Lower leg skin (tissue), 3 donors: ENCODE results near the gene NBEA.

Experiments
- POLR2A ChIP-seq, 2 donors: fragments of 450-650 bp; IDR thresholded peaks; one replicate each; pipeline ENCODE4 v1.6.1; 2016 to 2017; ENCODE audit warnings: antibody characterized with exemption in 2 of 2, mild to moderate bottlenecking in 1 of 2, moderate library complexity in 1 of 2
- TF ChIP-seq, protein P1 (sequence below), 3 donors: fragments of 450-650 bp; IDR thresholded peaks; one replicate each; pipeline ENCODE4 v1.5.1; 2016; ENCODE audit warnings: antibody characterized with exemption in 3 of 3, mild to moderate bottlenecking in 3 of 3, moderate library complexity in 2 of 3

DNA sequence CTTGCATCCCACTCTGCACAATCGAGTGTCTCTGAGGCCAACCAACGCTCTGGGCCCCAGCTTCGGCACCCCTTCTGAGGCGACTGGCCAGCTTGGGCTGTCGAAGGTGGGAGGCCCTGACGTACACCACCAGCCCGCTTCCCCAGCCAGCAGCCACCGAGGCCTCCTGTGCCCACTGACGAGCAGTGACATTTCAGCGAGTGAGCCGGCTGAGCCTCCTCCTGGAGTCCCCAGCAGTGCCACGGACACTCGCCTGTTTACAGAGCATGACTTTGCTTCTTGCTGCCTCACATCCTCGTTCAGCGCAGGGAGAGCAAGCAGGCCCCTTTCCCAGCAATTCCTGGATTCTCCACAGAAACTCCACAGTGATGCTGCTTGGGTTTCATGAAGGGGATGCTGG lies 774.7 kb downstream of the NBEA start:
- TF ChIP-seq, protein P1, sequence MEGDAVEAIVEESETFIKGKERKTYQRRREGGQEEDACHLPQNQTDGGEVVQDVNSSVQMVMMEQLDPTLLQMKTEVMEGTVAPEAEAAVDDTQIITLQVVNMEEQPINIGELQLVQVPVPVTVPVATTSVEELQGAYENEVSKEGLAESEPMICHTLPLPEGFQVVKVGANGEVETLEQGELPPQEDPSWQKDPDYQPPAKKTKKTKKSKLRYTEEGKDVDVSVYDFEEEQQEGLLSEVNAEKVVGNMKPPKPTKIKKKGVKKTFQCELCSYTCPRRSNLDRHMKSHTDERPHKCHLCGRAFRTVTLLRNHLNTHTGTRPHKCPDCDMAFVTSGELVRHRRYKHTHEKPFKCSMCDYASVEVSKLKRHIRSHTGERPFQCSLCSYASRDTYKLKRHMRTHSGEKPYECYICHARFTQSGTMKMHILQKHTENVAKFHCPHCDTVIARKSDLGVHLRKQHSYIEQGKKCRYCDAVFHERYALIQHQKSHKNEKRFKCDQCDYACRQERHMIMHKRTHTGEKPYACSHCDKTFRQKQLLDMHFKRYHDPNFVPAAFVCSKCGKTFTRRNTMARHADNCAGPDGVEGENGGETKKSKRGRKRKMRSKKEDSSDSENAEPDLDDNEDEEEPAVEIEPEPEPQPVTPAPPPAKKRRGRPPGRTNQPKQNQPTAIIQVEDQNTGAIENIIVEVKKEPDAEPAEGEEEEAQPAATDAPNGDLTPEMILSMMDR (IDR thresholded peaks at IDR 0.05), result no peak
- no peak for TF ChIP-seq POLR2A (IDR thresholded peaks at IDR 0.05)
